GM23338 (cell line): ENCODE results near the gene GPR4. TPM values are rescaled to one million over a fixed set of nuclear protein-coding genes. Genes with fewer than 3 reads are reported as not detected.

Experiments
- ATAC-seq: fragments of 200-7000 bp; cut with Tn5 transposase; 3 replicates; pipeline ENCODE4 v1.9.1; 2020
- DNase-seq: peaks from one replicate; pipeline ENCODE4 v3.0.0-alpha.2; 2015; ENCODE audit warnings: low spot score
- H2AFZ ChIP-seq: fragments of 200-600 bp; sonication (generic); 2 replicates; pipeline ENCODE4 v1.8.0; 2016; ENCODE audit warnings: antibody characterized with exemption, mild to moderate bottlenecking, moderate library complexity
- H3F3A ChIP-seq: fragments of 200-600 bp; sonication (generic); replicated peaks from 2 replicates; pipeline ENCODE4 v1.8.0; 2017; ENCODE audit warnings: antibody characterized with exemption, mixed run types, low read depth
- H3K27ac ChIP-seq: fragments of 200-600 bp; sonication (generic); 2 replicates; pipeline ENCODE4 v1.6.1; 2016; ENCODE audit warnings: low read depth
- H3K27me3 ChIP-seq: fragments of 200-600 bp; sonication (generic); 2 replicates; pipeline ENCODE4 v1.8.0; 2016; ENCODE audit warnings: mild to moderate bottlenecking, mixed run types, moderate library complexity; ENCODE audit not compliant: insufficient read depth
- H3K36me3 ChIP-seq: fragments of 200-600 bp; sonication (generic); 2 replicates; pipeline ENCODE4 v1.8.0; 2016; ENCODE audit warnings: mild to moderate bottlenecking; ENCODE audit not compliant: insufficient read depth
- H3K4me1 ChIP-seq: fragments of 200-600 bp; sonication (generic); 2 replicates; pipeline ENCODE4 v1.8.0; 2016; ENCODE audit warnings: mild to moderate bottlenecking, moderate library complexity; ENCODE audit not compliant: insufficient read depth
- H3K4me2 ChIP-seq: fragments of 200-600 bp; sonication (generic); 2 replicates; pipeline ENCODE4 v1.7.1; 2017; ENCODE audit warnings: mixed run types
- H3K4me3 ChIP-seq: fragments of 200-600 bp; sonication (generic); 2 replicates; pipeline ENCODE4 v1.6.1; 2016; ENCODE audit warnings: mixed run types
- H3K79me2 ChIP-seq: fragments of 200-600 bp; sonication (generic); replicated peaks from 2 replicates; pipeline ENCODE4 v1.8.0; 2017; ENCODE audit warnings: mild to moderate bottlenecking; ENCODE audit not compliant: insufficient read depth
- H3K9me2 ChIP-seq: fragments of 200-600 bp; sonication (generic); 2 replicates; pipeline ENCODE4 v1.8.0; 2017; ENCODE audit not compliant: insufficient read depth
- H4K20me1 ChIP-seq: fragments of 200-600 bp; sonication (generic); replicated peaks from 2 replicates; pipeline ENCODE4 v1.8.0; 2017; ENCODE audit warnings: mild to moderate bottlenecking; ENCODE audit not compliant: insufficient read depth
- H3K27ac Mint-ChIP-seq: 2 replicates; pipeline ENCODE4 v1.8.0; 2020; ENCODE audit warnings: inconsistent platforms, mild to moderate bottlenecking, moderate library complexity, mixed read lengths
- H3K27me3 Mint-ChIP-seq: 3 replicates; pipeline ENCODE4 v1.8.0; 2022; ENCODE audit warnings: low read depth, mild to moderate bottlenecking, moderate library complexity, mixed read lengths, inconsistent platforms; ENCODE audit not compliant: insufficient read depth, poor library complexity
- H3K36me3 Mint-ChIP-seq: 3 replicates; pipeline ENCODE4 v1.8.0; 2021; ENCODE audit warnings: low read depth, mild to moderate bottlenecking, inconsistent platforms, moderate library complexity, mixed read lengths
- H3K4me1 Mint-ChIP-seq: 3 replicates; pipeline ENCODE4 v1.8.0; 2020; ENCODE audit warnings: mild to moderate bottlenecking, inconsistent platforms, mixed read lengths
- H3K4me3 Mint-ChIP-seq: 3 replicates; pipeline ENCODE4 v1.8.0; 2021; ENCODE audit warnings: moderate library complexity, mild to moderate bottlenecking, inconsistent platforms, mixed read lengths
- H3K9me3 Mint-ChIP-seq: 3 replicates; pipeline ENCODE4 v1.8.0; 2020; ENCODE audit warnings: moderate library complexity, mild to moderate bottlenecking, inconsistent platforms, mixed read lengths
- CREB1 ChIP-seq: fragments of 250-450 bp; sonication (Bioruptor Pico); IDR thresholded peaks from 2 replicates; pipeline ENCODE4 v1.5.0; 2020; ENCODE audit warnings: low read depth, mild to moderate bottlenecking, moderate library complexity
- EZH2 ChIP-seq: fragments of 200-600 bp; sonication (generic); IDR thresholded peaks from one replicate; pipeline ENCODE4 v1.8.0; 2017; ENCODE audit warnings: antibody characterized with exemption, mild to moderate bottlenecking, low read depth; ENCODE audit not compliant: unreplicated experiment
- EZH2phosphoT487 ChIP-seq: fragments of 200-600 bp; sonication (generic); IDR thresholded peaks from one replicate; pipeline ENCODE4 v1.8.1; 2018; ENCODE audit warnings: antibody characterized with exemption; ENCODE audit not compliant: unreplicated experiment
- JUNB ChIP-seq: IDR thresholded peaks from one replicate; pipeline ENCODE4 v1.6.1; 2016; ENCODE audit warnings: antibody characterized with exemption; ENCODE audit not compliant: unreplicated experiment
- NANOG ChIP-seq: IDR thresholded peaks from 2 replicates; pipeline ENCODE4 v1.6.1; 2016; ENCODE audit warnings: antibody characterized with exemption, borderline replicate concordance
- POLR2AphosphoS5 ChIP-seq: IDR thresholded peaks from 2 replicates; pipeline ENCODE4 v1.6.1; 2016; ENCODE audit warnings: antibody characterized with exemption, low read depth
- STAT1 ChIP-seq: IDR thresholded peaks from one replicate; pipeline ENCODE4 v1.6.1; 2016; ENCODE audit warnings: antibody characterized with exemption; ENCODE audit not compliant: unreplicated experiment
- ZNF114 ChIP-seq: fragments of 250-450 bp; sonication (Bioruptor Pico); IDR thresholded peaks from 2 replicates; pipeline ENCODE4 v1.5.0; 2020; ENCODE audit warnings: mild to moderate bottlenecking, moderate library complexity
- ZNF331 ChIP-seq: fragments of 250-450 bp; sonication (Bioruptor Pico); IDR thresholded peaks from 2 replicates; pipeline ENCODE4 v1.5.0; 2020; ENCODE audit warnings: low read depth, mild to moderate bottlenecking, moderate library complexity
- polyA plus RNA-seq: library from polyadenylated mRNA; unstranded; fragments of >200 nt; fragmentation: Nextera tagmentation; extraction: Ambion mirVana; gene quantifications from 2 replicates; pipeline ENCODE4 v1.2.1, GENCODE V29; 2016
- total RNA-seq: library from RNA; depleted of rRNA; stranded (reverse); fragments of >200 nt; shearing (Covaris generic); gene quantifications from 2 replicates; pipeline ENCODE4 v1.2.3, GENCODE V29; 2014
- TF ChIP-seq, protein P1 (sequence below): IDR thresholded peaks from 2 replicates; pipeline ENCODE4 v1.6.1; 2016; ENCODE audit warnings: antibody characterized with exemption
- TF ChIP-seq, protein P2 (sequence below): IDR thresholded peaks from one replicate; pipeline ENCODE4 v1.6.1; 2018; ENCODE audit warnings: antibody characterized with exemption; ENCODE audit not compliant: unreplicated experiment
- TF ChIP-seq, protein P3 (sequence below): fragments of 250-450 bp; sonication (Bioruptor Pico); IDR thresholded peaks from 2 replicates; pipeline ENCODE4 v1.5.0; 2020; ENCODE audit warnings: mild to moderate bottlenecking, moderate library complexity

GPR4 gene
- total and polyA plus RNA-seq, 2 experiments from 2014 or later: 0.06 to 0.14 TPM

- TF ChIP-seq, protein P1, sequence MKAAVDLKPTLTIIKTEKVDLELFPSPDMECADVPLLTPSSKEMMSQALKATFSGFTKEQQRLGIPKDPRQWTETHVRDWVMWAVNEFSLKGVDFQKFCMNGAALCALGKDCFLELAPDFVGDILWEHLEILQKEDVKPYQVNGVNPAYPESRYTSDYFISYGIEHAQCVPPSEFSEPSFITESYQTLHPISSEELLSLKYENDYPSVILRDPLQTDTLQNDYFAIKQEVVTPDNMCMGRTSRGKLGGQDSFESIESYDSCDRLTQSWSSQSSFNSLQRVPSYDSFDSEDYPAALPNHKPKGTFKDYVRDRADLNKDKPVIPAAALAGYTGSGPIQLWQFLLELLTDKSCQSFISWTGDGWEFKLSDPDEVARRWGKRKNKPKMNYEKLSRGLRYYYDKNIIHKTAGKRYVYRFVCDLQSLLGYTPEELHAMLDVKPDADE: no peak
- TF ChIP-seq POLR2AphosphoS5 (no peak), EZH2 (no peak)
Observed at GRCh38 chr19:45547211-45547770, 54.7 kb downstream of the GPR4 start (continued).

DNA sequence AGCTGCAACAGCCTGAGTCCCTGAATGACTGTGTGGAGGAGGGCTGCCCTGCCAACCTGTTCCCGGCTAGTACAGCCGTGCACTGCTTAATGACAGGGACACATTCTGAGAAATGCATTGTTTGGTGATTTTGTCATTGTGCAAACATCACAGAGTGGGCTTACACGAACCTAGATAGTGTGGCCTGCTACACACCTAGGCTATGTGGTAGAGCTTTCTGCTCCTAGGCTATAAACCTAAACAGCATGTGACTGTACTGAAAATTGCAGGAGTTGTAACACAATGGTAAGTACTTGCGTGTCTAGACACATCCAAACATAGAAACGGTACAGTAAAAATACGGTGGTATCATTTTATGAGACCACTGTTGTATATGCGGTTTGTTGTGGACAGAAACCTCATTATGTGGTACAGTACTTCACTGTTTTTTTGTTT is 59.8 kb downstream of the GPR4 start:
- no peak overlapping the region for H3K4me2 ChIP-seq
- no peaks in the 10 kb centered on the region for H4K20me1 ChIP-seq
- H3K79me2 ChIP-seq: no peaks in the 10 kb centered on the region
- Mint-ChIP-seq H3K4me3 (no peak overlapping the region), H3K4me1 (no peaks in the 10 kb centered on the region), H3K9me3 (peaks cover 3% of the 10 kb centered on the region; the same call in 2 of the 3 replicates), H3K27me3 (peaks cover 9% of the 10 kb centered on the region), H3K36me3 (no peaks in the 10 kb centered on the region), H3K27ac (no peak overlapping the region)
- DNase-seq: no peak
- ATAC-seq: no peak
- no peaks in the 10 kb centered on the region for H3K9me2 ChIP-seq
- no peaks in the 10 kb centered on the region for H3F3A ChIP-seq
- H2AFZ ChIP-seq: no peak overlapping the region
- no peak overlapping the region for H3K27ac ChIP-seq
- no peaks in the 10 kb centered on the region for H3K27me3 ChIP-seq
- no peaks in the 10 kb centered on the region for H3K36me3 ChIP-seq
- no peak overlapping the region for H3K4me3 ChIP-seq
- no peaks in the 10 kb centered on the region for H3K4me1 ChIP-seq
- no peak for TF ChIP-seq ZNF114 (CRISPR knock-in tag)
- TF ChIP-seq JUNB: no peak
- TF ChIP-seq, protein P2, sequence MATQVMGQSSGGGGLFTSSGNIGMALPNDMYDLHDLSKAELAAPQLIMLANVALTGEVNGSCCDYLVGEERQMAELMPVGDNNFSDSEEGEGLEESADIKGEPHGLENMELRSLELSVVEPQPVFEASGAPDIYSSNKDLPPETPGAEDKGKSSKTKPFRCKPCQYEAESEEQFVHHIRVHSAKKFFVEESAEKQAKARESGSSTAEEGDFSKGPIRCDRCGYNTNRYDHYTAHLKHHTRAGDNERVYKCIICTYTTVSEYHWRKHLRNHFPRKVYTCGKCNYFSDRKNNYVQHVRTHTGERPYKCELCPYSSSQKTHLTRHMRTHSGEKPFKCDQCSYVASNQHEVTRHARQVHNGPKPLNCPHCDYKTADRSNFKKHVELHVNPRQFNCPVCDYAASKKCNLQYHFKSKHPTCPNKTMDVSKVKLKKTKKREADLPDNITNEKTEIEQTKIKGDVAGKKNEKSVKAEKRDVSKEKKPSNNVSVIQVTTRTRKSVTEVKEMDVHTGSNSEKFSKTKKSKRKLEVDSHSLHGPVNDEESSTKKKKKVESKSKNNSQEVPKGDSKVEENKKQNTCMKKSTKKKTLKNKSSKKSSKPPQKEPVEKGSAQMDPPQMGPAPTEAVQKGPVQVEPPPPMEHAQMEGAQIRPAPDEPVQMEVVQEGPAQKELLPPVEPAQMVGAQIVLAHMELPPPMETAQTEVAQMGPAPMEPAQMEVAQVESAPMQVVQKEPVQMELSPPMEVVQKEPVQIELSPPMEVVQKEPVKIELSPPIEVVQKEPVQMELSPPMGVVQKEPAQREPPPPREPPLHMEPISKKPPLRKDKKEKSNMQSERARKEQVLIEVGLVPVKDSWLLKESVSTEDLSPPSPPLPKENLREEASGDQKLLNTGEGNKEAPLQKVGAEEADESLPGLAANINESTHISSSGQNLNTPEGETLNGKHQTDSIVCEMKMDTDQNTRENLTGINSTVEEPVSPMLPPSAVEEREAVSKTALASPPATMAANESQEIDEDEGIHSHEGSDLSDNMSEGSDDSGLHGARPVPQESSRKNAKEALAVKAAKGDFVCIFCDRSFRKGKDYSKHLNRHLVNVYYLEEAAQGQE: no peak
- TF ChIP-seq STAT1: no peak
- no peak for TF ChIP-seq POLR2AphosphoS5
- no peak for TF ChIP-seq CREB1 (CRISPR knock-in tag)
- no peak for TF ChIP-seq EZH2phosphoT487
- no peak for TF ChIP-seq ZNF331 (CRISPR knock-in tag)
- TF ChIP-seq, protein P1: no peak
- no peak for TF ChIP-seq NANOG
- TF ChIP-seq, protein P3, sequence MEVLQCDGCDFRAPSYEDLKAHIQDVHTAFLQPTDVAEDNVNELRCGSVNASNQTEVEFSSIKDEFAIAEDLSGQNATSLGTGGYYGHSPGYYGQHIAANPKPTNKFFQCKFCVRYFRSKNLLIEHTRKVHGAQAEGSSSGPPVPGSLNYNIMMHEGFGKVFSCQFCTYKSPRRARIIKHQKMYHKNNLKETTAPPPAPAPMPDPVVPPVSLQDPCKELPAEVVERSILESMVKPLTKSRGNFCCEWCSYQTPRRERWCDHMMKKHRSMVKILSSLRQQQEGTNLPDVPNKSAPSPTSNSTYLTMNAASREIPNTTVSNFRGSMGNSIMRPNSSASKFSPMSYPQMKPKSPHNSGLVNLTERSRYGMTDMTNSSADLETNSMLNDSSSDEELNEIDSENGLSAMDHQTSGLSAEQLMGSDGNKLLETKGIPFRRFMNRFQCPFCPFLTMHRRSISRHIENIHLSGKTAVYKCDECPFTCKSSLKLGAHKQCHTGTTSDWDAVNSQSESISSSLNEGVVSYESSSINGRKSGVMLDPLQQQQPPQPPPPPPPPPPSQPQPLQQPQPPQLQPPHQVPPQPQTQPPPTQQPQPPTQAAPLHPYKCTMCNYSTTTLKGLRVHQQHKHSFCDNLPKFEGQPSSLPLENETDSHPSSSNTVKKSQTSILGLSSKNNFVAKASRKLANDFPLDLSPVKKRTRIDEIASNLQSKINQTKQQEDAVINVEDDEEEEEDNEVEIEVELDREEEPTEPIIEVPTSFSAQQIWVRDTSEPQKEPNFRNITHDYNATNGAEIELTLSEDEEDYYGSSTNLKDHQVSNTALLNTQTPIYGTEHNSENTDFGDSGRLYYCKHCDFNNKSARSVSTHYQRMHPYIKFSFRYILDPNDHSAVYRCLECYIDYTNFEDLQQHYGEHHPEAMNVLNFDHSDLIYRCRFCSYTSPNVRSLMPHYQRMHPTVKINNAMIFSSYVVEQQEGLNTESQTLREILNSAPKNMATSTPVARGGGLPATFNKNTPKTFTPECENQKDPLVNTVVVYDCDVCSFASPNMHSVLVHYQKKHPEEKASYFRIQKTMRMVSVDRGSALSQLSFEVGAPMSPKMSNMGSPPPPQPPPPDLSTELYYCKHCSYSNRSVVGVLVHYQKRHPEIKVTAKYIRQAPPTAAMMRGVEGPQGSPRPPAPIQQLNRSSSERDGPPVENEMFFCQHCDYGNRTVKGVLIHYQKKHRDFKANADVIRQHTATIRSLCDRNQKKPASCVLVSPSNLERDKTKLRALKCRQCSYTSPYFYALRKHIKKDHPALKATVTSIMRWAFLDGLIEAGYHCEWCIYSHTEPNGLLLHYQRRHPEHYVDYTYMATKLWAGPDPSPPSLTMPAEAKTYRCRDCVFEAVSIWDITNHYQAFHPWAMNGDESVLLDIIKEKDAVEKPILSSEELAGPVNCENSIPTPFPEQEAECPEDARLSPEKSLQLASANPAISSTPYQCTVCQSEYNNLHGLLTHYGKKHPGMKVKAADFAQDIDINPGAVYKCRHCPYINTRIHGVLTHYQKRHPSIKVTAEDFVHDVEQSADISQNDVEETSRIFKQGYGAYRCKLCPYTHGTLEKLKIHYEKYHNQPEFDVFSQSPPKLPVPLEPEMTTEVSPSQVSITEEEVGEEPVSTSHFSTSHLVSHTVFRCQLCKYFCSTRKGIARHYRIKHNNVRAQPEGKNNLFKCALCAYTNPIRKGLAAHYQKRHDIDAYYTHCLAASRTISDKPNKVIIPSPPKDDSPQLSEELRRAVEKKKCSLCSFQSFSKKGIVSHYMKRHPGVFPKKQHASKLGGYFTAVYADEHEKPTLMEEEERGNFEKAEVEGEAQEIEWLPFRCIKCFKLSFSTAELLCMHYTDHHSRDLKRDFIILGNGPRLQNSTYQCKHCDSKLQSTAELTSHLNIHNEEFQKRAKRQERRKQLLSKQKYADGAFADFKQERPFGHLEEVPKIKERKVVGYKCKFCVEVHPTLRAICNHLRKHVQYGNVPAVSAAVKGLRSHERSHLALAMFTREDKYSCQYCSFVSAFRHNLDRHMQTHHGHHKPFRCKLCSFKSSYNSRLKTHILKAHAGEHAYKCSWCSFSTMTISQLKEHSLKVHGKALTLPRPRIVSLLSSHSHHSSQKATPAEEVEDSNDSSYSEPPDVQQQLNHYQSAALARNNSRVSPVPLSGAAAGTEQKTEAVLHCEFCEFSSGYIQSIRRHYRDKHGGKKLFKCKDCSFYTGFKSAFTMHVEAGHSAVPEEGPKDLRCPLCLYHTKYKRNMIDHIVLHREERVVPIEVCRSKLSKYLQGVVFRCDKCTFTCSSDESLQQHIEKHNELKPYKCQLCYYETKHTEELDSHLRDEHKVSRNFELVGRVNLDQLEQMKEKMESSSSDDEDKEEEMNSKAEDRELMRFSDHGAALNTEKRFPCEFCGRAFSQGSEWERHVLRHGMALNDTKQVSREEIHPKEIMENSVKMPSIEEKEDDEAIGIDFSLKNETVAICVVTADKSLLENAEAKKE (CRISPR knock-in tag): no peak
- no peak for TF ChIP-seq EZH2
